Measurements from ENCODE around the gene EHD2. TPM values are rescaled to one million over a fixed set of nuclear protein-coding genes. Genes with fewer than 3 reads are reported as not detected.

EHD2 gene
- total RNA-seq, 2 donors from 2014 or later, result 44.9 to 70.3 TPM

DNA sequence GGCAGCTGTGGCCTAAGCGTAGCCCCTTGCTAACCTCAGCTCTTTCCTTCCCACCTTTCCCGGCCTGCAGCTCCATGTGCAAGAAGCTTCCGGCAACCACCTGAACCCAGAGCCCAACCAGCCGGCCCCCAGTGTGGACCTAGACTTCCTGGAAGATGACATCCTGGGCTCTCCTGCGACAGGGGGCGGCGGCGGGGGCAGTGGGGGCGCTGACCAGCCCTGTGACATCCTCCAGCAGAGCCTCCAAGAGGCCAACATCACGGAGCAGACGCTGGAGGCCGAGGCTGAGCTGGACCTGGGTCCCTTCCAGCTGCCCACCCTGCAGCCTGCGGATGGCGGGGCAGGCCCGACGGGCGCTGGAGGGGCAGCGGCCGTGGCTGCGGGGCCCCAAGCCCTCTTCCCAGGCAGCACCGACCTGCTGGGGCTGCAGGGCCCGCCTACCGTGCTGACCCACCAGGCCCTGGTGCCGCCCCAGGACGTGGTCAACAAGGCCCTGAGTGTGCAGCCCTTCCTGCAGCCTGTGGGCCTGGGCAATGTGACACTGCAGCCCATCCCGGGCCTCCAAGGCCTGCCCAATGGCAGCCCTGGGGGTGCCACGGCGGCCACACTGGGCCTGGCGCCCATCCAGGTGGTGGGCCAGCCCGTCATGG is 33.8 kb upstream of the EHD2 start:
- TF ChIP-seq, protein P1, sequence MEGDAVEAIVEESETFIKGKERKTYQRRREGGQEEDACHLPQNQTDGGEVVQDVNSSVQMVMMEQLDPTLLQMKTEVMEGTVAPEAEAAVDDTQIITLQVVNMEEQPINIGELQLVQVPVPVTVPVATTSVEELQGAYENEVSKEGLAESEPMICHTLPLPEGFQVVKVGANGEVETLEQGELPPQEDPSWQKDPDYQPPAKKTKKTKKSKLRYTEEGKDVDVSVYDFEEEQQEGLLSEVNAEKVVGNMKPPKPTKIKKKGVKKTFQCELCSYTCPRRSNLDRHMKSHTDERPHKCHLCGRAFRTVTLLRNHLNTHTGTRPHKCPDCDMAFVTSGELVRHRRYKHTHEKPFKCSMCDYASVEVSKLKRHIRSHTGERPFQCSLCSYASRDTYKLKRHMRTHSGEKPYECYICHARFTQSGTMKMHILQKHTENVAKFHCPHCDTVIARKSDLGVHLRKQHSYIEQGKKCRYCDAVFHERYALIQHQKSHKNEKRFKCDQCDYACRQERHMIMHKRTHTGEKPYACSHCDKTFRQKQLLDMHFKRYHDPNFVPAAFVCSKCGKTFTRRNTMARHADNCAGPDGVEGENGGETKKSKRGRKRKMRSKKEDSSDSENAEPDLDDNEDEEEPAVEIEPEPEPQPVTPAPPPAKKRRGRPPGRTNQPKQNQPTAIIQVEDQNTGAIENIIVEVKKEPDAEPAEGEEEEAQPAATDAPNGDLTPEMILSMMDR (IDR thresholded peaks at IDR 0.05), result no peak
- Histone ChIP-seq H3K36me3 (peaks cover 53% of the 10 kb centered on the region), H3K27ac (no peak overlapping the region)

DNA sequence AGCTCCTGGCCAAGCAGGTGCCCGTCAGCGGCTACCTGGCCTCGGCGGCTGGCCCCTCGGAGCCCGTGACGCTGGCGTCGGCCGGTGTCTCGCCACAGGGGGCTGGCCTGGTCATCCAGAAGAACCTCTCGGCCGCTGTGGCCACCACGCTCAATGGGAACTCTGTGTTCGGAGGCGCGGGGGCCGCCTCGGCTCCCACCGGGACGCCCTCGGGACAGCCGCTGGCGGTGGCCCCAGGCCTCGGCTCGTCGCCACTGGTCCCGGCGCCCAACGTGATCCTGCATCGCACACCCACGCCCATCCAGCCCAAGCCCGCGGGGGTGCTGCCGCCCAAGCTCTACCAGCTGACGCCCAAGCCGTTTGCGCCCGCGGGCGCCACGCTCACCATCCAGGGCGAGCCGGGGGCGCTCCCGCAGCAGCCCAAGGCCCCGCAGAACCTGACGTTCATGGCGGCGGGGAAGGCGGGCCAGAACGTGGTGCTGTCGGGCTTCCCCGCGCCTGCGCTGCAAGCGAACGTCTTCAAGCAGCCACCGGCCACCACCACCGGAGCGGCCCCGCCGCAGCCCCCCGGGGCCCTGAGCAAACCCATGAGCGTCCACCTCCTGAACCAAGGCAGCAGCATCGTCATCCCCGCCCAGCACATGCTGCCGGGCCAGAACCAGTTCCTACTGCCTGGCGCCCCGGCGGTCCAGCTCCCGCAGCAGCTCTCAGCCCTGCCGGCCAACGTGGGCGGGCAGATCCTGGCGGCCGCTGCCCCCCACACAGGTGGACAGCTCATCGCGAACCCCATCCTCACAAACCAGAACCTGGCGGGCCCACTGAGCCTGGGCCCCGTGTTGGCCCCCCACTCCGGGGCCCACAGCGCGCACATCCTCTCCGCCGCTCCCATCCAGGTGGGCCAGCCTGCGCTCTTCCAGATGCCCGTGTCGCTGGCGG is 33.0 kb upstream of the EHD2 start:
- H3K36me3 ChIP-seq, result peaks cover 46% of the 10 kb centered on the region
- TF ChIP-seq, protein P1 (IDR thresholded peaks at IDR 0.05), result no peak
- H3K27me3 ChIP-seq, result no peaks in the 10 kb centered on the region
- H3K27ac ChIP-seq, result no peak overlapping the region
- H3K9me3 ChIP-seq, result no peaks in the 10 kb centered on the region
- DNase-seq (ENCODE audit: low spot score), result no peak
- H3K4me3 ChIP-seq, result no peak overlapping the region
- no peaks in the 10 kb centered on the region for H3K4me1 ChIP-seq

More for the DNA sequence above, 33.8 kb upstream of the EHD2 start:
- no peak overlapping the region for H3K4me3 ChIP-seq
- H3K9me3 ChIP-seq, result no peaks in the 10 kb centered on the region
- no peaks in the 10 kb centered on the region for H3K27me3 ChIP-seq
- H3K4me1 ChIP-seq, result no peaks in the 10 kb centered on the region
- no peak for DNase-seq (ENCODE audit: low spot score)

DNA sequence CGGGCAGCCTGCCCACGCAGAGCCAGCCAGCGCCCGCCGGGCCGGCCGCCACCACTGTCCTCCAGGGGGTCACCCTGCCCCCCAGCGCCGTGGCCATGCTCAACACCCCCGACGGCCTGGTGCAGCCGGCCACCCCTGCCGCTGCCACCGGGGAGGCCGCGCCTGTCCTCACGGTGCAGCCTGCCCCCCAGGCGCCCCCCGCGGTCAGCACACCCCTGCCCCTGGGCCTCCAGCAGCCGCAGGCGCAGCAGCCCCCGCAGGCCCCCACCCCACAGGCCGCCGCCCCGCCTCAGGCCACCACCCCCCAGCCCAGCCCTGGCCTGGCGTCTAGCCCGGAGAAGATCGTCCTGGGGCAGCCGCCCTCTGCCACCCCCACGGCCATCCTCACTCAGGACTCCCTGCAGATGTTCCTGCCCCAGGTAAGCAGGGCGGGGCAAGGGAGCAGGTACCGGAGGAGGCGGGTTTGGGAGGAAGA is 32.3 kb upstream of the EHD2 start:
- Histone ChIP-seq H3K27me3 (no peaks in the 10 kb centered on the region), H3K4me3 (no peak overlapping the region), H3K9me3 (no peaks in the 10 kb centered on the region), H3K27ac (no peak overlapping the region), H3K4me1 (no peaks in the 10 kb centered on the region), H3K36me3 (peaks cover 42% of the 10 kb centered on the region)
- DNase-seq (ENCODE audit: low spot score), result no peak
- TF ChIP-seq, protein P1 (IDR thresholded peaks at IDR 0.05), result no peak

DNA sequence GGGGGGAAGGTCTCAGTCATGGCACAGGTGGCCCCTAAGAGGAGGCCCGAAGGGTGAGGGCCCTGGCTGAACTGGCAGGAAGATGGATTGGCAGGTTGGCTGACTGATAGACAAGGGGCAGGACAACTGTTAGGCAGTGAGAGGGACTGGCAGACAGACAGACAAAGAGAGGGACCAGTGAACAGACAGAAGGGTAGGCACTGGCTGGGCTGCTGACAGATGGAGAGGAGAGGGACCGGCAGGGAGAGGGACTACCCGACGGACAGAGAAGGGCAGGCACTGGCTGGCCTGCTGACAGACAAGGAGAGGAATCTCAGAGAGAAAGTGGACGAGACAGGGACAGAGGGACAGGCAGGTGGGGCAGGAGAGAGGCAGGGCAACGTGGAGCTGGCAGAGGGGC is 31.8 kb upstream of the EHD2 start:
- Histone ChIP-seq H3K27me3 (no peaks in the 10 kb centered on the region), H3K36me3 (peaks cover 42% of the 10 kb centered on the region), H3K4me3 (no peak overlapping the region), H3K9me3 (no peaks in the 10 kb centered on the region), H3K27ac (no peak overlapping the region), H3K4me1 (no peaks in the 10 kb centered on the region)
- TF ChIP-seq, protein P1 (IDR thresholded peaks at IDR 0.05), result no peak
- DNase-seq (ENCODE audit: low spot score), result no peak

DNA sequence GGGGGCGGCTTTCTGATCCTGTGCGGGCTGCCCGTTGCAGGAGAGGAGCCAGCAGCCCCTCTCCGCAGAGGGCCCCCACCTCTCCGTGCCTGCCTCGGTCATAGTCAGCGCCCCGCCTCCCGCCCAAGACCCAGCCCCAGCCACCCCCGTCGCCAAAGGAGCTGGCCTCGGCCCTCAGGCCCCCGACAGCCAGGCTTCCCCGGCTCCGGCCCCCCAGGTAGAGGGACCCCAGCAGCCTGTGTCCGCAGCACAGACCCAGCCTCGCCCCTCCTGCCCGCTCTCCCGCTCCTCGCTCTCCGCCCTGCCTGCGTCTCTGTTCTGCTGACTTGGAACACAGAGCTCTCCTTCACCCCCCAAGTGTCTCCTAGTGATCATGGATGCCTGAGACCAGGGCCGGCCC is 31.3 kb upstream of the EHD2 start:
- no peak for DNase-seq (ENCODE audit: low spot score)
- Histone ChIP-seq H3K4me3 (no peak overlapping the region), H3K27me3 (no peaks in the 10 kb centered on the region), H3K36me3 (peaks cover 38% of the 10 kb centered on the region), H3K4me1 (no peaks in the 10 kb centered on the region), H3K27ac (no peak overlapping the region), H3K9me3 (no peaks in the 10 kb centered on the region)
- TF ChIP-seq, protein P1 (IDR thresholded peaks at IDR 0.05), result no peak

Data from right atrium auricular region (tissue), 2 donors.